Amygdala (tissue), 56 donors: ENCODE data around the gene MYOM1.

Source experiments
- DNase-seq, 56 donors: peaks; one replicate each; lab custom pipeline; 2025; lab: John Stamatoyannopoulos, UW

The MYOM1 gene

DNA sequence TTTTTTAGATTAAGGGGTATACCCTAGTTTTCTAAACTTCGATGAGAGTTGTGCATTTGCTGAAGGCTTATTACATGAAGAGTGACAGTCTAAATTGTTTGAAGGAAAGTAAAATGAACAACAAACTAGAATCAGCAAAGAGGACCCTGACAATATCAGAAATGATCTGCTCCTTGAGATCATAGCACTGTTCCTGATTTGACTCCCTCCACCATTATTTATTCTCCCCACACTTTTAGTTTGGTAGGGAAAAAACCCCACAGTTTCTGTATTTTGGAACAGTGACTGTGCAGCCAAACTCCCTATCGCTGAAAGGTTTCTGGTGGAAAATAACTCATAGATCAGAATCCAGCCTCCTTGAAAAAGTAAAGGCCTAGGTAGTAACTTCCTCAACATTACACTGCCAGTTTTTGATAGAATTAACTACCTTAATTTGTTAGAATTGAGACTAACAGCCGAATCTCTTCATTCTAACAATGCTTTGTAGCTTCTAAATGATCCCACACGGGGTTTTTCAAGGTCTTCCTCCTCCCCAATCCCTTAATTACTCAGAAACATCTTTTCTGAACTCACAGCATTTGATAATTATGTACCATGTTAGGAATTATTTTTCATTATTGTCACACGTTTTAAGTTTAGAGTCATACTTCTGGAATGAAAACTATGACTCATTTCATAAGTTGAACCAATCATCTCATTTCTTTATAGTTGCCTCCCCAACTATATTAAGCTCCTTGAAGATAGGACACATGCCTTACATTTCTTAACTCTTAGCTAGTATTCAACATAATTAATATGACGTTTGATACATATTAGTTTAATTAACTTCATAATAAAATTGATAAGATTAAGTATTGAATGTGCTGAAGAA is 30.7 kb upstream of the MYOM1 start:
- no peak for DNase-seq

DNA sequence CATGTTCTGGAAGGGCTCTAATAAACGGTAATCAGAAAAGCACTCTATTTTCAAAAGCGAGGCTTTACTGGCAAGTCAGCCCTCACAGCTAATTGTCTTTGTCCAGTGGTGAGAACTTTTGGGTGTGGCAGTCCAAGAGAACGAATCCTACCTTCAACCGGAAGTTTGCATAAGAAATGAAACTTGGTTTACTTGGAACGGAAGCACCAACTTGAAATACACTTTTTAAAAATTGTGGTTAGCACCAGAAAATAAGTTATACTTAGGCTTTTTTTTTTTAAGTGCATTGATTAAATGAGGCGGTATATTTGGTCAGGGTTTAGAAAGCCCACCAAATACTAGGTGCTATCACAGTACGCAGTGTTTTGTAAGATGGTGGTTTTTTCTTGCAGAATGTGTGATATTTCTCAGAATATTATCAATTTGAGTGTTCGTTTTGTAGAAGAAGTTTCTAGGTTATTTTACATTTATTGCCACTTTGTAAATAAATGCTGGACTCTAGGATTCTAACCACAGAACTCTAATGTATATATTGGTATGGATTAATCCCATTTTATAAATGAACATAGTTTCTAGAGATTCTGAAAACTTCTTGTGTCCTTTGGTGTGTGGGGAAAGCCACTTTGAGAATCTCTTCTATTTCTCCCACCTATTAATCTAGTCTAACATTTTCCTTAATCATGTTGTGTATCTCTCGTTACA is 29.0 kb upstream of the MYOM1 start:
- no peak for DNase-seq

GRCh38 chr18:3248062-3248657 is 28.4 kb upstream of the MYOM1 start:
- DNase-seq, result peak in 6 of 56 donors; percentile 15 to 40 (median 31)

GRCh38 chr18:3247240-3248061 is 27.7 kb upstream of the MYOM1 start, which contains the start of gene MYL12A:
MYL12A (plus strand) TSS chr18:3247801; CDS start chr18:3253248, 5,447 bp downstream.
- peak; percentile 39 to 94 (median 85) for DNase-seq

DNA sequence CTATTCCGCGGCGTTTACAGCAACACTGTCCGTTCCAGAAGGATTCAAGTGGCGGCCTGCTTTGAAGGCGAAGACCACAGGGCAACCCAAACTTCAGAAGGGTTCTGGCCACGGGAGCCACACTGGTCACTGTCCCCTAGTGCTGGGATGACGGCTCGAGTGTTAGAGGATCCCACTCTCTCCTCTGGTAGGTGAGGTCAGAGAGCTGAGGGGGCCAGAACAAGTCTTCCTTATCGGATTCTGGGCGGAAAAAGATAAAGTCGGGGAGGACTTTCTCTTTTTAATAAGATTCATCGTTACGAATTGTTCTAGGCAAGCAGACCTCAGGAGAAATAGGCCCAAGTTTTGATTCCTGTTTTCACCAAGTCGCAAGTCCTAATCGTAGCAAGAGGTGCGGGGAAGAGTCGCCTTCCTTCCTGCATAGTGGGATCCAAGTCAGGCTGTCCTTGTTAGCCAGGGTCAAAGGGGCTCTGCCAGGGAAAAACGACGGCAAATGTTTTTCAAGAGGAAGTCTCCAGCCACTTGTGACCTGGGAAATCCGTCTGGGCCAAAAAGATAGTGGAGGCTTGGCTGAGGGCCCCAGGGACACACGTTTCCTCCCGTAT is 27.0 kb upstream of the MYOM1 start:
- peak in 26 of 56 donors; percentile 2 to 67 (median 26) for DNase-seq

GRCh38 chr18:3245853-3246634 is 26.3 kb upstream of the MYOM1 start:
- DNase-seq, result peak; percentile 10 to 88 (median 66)

DNA sequence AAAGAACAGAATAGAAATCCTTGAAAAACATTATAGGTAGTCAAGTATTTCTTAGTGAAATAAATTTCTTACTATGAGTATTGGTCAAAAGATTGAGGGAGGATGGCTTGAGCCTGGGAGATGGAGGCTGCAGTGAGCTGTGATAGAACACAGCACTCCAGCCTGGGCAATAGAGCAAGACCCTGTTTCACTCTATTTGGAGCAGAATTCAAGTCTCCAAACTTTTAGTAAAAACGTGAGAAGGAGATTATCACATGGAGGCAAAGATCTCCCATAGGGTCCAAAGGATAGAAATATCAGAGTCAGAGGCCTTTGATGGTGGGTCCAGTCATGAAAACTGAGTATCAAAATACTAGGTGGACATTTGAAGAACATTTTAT is 25.4 kb upstream of the MYOM1 start:
- DNase-seq, result no peak

DNA sequence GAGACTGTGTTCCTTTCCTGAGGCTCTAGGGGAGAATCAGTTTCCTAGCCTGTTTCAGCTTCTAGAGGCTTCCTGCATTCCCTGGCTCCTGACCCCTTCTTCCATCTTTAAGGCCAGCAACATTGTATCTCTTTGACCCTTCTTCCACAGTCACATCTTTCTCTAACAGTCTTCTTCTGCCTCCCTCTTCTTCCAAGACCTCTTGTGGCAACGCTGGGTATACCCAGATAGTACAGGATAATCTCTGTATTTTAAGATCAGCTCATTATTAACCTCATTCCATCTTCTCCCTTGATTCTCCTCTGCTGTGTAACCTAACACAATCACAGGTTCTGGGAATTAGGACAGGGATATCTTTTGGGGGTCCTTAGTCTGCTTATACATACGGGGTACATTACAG is 19.0 kb upstream of the MYOM1 start:
- no peak for DNase-seq

- DNase-seq, result no peak
Observed at GRCh38 chr18:3236470-3236869, 16.7 kb upstream of the MYOM1 start.

DNA sequence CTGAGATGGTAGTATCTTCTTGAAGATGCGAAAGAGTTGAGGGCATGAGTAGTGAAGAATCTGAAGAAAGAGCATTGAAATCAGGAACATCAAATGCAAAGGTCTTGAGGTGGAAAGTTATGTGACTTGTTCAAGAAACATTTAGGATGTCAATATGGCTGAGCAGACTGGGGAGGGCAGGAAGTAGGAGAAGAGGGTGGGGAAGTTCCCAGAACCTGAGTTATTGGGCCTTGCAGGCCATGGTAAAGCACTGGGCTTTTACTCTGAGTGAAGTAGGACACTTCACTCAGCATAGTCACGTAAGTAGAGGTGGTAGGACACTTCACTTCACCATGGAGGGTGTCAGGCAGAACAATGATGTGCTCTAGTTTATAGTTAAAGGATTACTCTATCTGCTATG is 16.1 kb upstream of the MYOM1 start:
- no peak for DNase-seq

GRCh38 chr18:3234457-3234856 is 14.7 kb upstream of the MYOM1 start:
- peak in 16 of 56 donors; percentile 2 to 49 (median 10) for DNase-seq

GRCh38 chr18:3233433-3234168 is 13.8 kb upstream of the MYOM1 start:
- no peak for DNase-seq

DNA sequence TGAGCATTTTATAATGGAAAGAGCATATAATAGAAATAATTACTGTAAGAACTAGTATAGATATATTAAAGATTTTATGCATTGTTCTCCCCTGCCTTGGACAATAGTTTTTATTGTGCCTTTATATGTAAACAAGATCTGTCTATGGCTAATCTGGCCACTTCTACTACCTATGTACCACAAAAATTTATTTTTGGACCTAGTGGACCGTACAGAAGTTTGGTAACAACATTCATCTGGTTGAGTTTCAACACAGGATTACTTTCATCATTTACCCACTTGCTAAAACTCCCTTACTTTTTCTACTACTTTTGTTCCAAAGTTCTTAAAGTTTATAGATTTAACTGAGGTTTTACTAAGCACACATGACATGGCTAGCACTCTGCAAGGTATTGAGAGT is 13.2 kb upstream of the MYOM1 start:
- DNase-seq, result no peak

DNA sequence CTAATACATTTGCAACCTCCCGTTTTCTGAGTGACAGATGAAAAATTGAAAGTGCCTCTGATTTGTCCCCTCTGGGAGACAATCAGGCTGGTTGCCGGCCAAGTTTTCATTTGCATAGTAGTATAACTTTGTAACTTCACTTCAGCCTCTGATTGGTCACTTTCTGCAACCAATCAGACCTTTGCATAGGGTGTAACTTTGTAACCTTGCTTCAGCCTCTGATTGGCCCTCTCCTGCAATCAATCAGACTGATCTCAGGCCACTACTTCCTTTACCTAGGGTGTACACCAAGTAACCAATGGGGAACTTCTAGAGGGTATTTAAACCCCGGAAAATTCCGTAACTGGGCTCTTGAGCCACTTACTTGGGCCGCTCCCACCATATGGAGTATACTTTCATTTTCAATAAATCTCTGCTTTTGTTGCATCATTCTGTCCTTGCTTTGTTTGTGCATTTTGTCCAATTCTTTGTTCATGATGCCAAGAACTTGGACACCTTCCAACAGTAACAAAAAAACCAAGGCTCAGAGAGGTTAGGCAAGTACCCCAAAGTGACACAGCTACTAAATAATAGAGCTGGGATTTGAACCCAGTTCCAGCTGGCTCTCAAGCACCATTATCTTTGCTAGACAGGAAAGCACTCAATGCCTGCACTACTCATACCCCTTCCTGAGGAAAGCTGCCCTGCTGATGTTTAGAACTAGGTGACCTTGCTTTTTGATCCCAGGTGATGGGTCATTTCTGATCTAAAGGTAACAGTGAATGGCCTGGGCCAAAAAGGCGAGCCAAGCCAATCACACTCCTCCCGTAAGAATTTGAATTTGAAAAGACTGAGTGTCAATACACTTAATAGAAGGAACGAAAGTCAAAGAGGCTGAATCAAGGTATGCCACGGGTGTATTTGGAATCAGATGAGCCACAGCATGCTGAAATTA is 10.9 kb upstream of the MYOM1 start:
- DNase-seq, result no peak

DNA sequence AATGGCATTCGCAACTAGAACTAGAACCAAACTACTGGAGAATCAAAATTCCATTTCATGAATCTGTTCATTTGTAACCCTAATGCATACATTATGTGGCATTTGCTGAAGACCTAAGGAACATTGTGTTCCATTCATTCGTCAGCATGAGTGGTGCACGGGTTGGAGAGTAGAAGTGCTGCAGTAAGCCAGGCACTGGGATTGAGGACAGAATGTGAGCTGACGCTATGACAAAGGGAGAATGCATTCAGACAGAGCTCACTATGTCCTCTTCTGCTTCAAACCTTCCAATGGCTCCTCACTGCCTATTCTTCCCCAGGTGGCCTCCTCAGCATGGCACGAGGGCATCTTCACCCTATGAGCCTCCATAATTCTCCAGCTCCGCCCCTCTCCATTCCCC is 6.3 kb upstream of the MYOM1 start:
- no peak for DNase-seq

DNA sequence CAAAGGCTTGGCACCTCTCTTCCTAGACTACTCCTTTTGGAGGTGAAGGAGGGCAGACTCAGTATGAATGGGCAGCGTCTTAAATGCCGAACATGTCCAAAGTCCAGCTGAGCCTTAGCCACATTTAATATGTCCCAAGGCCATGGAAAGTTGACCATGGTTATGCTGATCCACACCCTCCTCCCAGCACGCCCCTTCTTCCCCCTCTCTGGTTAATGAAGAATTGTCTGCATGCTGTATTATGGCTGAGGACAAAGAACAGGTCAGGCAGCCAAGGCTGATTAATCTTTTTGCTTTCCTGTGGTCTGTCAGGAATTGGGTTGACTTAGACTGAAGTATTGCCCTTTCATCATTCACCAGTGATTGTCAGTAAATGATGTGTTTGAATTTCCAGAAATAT is 5.8 kb upstream of the MYOM1 start:
- DNase-seq, result no peak

DNA sequence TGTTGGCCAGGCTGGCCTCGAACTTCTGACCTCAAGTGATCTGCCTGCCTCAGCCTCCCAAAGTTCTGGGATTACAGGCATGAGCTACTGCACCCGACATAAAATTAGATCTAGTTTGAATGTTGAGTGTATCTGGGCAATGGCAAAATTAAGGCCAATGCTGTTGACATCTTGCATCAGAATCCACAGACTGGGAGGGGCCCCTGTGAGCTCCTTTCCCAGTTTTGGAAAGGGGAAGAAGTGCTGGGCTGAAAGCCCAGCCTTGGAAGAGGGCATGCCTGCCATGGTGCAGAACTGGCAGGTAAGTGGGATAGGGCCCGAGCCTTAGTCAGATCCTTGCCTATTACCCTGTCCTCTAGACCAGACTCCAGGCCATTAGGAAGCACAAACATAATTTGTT is 4.5 kb upstream of the MYOM1 start:
- DNase-seq, result no peak
